Upper lobe of left lung (tissue), 6 donors: ENCODE results near the gene BICRAL. TPM values are rescaled to one million over a fixed set of nuclear protein-coding genes. Genes with fewer than 3 reads are reported as not detected.
A peak's percentile ranks its signal among the peaks of the same experiment; 100 is the strongest.

Experiments used
- ATAC-seq, 2 donors: fragments of 200-7000 bp; cut with Tn5 transposase; one replicate each; pipeline ENCODE4 v1.9.1; 2022; ENCODE audit warnings: mild to moderate bottlenecking in 2 of 2, moderate library complexity in 2 of 2; ENCODE audit not compliant: low FRiP score in 2 of 2
- DNase-seq, 2 donors: peaks; one replicate each; pipeline ENCODE4 v3.0.0-alpha.2; 2019 to 2020
- H3K27ac ChIP-seq, 4 donors: fragments of 200-600 bp; sonication (generic); one replicate each; pipeline ENCODE4 v1.5.1; 2016 to 2019
- H3K27me3 ChIP-seq, 4 donors: fragments of 200-600 bp; sonication (generic); one replicate each; pipeline ENCODE4 v1.5.1; 2017 to 2019
- H3K36me3 ChIP-seq, 4 donors: fragments of 200-600 bp; sonication (generic); one replicate each; pipeline ENCODE4 v1.5.1; 2016 to 2019
- H3K4me1 ChIP-seq, 4 donors: fragments of 200-600 bp; sonication (generic); one replicate each; pipeline ENCODE4 v1.5.1; 2018 to 2019
- H3K4me3 ChIP-seq, 4 donors: fragments of 200-600 bp; sonication (generic); one replicate each; pipeline ENCODE4 v1.5.1; 2017 to 2019; ENCODE audit warnings: mild to moderate bottlenecking in 2 of 4, moderate library complexity in 1 of 4
- H3K9me3 ChIP-seq, 4 donors: fragments of 200-600 bp; sonication (generic); one replicate each; pipeline ENCODE4 v1.5.1; 2018 to 2019
- EP300 ChIP-seq, 4 donors: sonication (generic); formaldehyde crosslinking; IDR thresholded peaks; one replicate each; pipeline ENCODE4 v1.5.1; 2017; ENCODE audit warnings: antibody characterized with exemption in 4 of 4, control low read depth in 2 of 4
- POLR2A ChIP-seq, 4 donors: fragments of 450-650 bp; IDR thresholded peaks; one replicate each; pipeline ENCODE4 v1.5.1; 2016 to 2017; ENCODE audit warnings: antibody characterized with exemption in 4 of 4, mild to moderate bottlenecking in 2 of 4
- POLR2AphosphoS5 ChIP-seq, 2 donors: sonication (generic); formaldehyde crosslinking; IDR thresholded peaks; one replicate each; pipeline ENCODE4 v1.5.1; 2017; ENCODE audit warnings: antibody characterized with exemption in 2 of 2
- WGBS, 2 donors: methylation state at CpG; one replicate each; pipeline ENCODE4 v1.1.5; 2017 to 2018; 5-methylcytosine and 5-hydroxymethylcytosine counted together
- total RNA-seq, 6 donors: library from RNA; depleted of rRNA in 4 of 6; stranded (reverse); fragments of >200 nt in 4 of 6; gene quantifications; one replicate each; pipeline versions ENCODE4 v1.1.0 to v1.2.1, GENCODE V29; 2016 to 2021
- TF ChIP-seq, protein P1 (sequence below), 6 experiments: fragments of 450-650 bp in 4 of 6; fragments of 200-600 bp in 2 of 6; sonication (generic) in 2 of 6; IDR thresholded peaks; one replicate each; pipeline ENCODE4 v1.5.1; 2016 to 2019; ENCODE audit warnings: antibody characterized with exemption in 6 of 6
- donor health status: DM: no; HTN: no; CAD: no; lungs with moderate emphysema.
- donor health status: DM: no; HTN: yes; CAD: no; lungs with severe emphysema.

Gene BICRAL
- total RNA-seq, 6 donors from 2014 or later: 11.1 to 23.8 (median 14.9) TPM

DNA sequence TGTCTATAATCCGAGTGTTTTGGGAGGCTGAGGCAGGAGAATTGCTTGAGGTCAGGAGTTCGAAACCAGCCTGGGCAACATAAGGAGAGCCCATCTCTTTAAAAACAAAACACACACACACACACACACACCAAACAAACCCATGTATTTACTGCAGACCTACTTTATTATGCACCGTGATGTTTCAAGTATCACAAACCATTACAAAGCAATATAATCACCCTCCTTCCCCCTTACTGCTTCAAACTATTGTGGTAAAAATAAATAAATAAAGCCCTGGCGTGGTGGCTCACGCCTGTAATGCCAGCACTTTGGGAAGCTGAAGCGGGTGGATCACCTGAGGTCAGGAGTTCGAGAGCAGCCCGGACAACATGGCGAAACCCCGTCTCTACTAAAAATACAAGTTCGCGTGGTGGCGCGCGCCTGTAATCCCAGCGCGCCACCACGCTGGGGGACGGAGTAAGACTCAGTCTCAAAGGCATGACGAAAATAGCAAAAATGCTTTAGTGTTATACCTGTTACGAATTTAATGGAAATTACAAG, 37.4 kb upstream of the BICRAL start:
- TF ChIP-seq, protein P1, sequence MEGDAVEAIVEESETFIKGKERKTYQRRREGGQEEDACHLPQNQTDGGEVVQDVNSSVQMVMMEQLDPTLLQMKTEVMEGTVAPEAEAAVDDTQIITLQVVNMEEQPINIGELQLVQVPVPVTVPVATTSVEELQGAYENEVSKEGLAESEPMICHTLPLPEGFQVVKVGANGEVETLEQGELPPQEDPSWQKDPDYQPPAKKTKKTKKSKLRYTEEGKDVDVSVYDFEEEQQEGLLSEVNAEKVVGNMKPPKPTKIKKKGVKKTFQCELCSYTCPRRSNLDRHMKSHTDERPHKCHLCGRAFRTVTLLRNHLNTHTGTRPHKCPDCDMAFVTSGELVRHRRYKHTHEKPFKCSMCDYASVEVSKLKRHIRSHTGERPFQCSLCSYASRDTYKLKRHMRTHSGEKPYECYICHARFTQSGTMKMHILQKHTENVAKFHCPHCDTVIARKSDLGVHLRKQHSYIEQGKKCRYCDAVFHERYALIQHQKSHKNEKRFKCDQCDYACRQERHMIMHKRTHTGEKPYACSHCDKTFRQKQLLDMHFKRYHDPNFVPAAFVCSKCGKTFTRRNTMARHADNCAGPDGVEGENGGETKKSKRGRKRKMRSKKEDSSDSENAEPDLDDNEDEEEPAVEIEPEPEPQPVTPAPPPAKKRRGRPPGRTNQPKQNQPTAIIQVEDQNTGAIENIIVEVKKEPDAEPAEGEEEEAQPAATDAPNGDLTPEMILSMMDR (IDR thresholded peaks at IDR 0.05): no peak
- TF ChIP-seq POLR2AphosphoS5 (IDR thresholded peaks at IDR 0.05) (no peak), EP300 (IDR thresholded peaks at IDR 0.05) (no peak), POLR2A (IDR thresholded peaks at IDR 0.05) (no peak)
- H3K27ac ChIP-seq: peak overlapping the region in 2 of 4 donors; percentile 89 to 96
- H3K4me3 ChIP-seq: peak overlapping the region; percentile 59 to 99 (median 64)
- DNase-seq: peak in 1 of 2 donors; percentile 34
- H3K36me3 ChIP-seq: no peaks in the 10 kb centered on the region
- no peak for ATAC-seq
- H3K27me3 ChIP-seq: no peaks in the 10 kb centered on the region
- H3K4me1 ChIP-seq: peaks cover 20 to 40% (median 28%) of the 10 kb centered on the region in 4 donors
- WGBS, 2 donors: 55 to 66% methylated on average over 19 to 21 of the region's 21 CpGs
- no peaks in the 10 kb centered on the region for H3K9me3 ChIP-seq

DNA sequence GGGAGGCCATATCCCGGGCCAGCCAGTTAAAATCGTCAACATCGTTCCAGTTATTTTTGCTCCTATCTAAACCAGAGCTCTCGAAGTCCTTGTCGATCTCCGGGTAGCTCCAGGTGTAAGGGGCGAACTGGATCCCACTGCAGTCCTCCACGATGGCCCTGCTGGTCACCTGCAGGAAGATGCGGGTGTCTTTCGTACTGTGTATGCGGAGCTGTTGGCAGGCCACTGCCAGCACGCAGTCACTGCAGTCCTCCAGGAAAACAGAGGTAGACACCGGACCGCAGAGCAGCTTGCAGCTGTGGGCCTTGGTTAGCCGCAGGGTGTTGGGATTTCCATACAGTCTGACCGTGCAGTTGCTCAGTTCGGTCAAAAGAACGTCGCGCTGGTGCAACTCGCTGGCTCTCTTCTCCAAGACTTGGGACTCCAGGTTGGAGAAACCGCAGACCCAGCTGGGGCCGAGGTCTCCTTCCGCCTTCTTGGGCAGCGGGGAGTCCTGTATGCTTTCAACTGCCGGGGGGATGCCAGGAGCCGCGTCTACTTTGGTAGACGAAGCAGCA, 36.7 kb upstream of the BICRAL start:
- TF ChIP-seq EP300 (IDR thresholded peaks at IDR 0.05) (no peak), POLR2AphosphoS5 (IDR thresholded peaks at IDR 0.05) (no peak), POLR2A (IDR thresholded peaks at IDR 0.05) (no peak)
- TF ChIP-seq, protein P1 (IDR thresholded peaks at IDR 0.05): no peak
- ATAC-seq: no peak
- peaks cover 20 to 40% (median 28%) of the 10 kb centered on the region in 4 donors for H3K4me1 ChIP-seq

DNA sequence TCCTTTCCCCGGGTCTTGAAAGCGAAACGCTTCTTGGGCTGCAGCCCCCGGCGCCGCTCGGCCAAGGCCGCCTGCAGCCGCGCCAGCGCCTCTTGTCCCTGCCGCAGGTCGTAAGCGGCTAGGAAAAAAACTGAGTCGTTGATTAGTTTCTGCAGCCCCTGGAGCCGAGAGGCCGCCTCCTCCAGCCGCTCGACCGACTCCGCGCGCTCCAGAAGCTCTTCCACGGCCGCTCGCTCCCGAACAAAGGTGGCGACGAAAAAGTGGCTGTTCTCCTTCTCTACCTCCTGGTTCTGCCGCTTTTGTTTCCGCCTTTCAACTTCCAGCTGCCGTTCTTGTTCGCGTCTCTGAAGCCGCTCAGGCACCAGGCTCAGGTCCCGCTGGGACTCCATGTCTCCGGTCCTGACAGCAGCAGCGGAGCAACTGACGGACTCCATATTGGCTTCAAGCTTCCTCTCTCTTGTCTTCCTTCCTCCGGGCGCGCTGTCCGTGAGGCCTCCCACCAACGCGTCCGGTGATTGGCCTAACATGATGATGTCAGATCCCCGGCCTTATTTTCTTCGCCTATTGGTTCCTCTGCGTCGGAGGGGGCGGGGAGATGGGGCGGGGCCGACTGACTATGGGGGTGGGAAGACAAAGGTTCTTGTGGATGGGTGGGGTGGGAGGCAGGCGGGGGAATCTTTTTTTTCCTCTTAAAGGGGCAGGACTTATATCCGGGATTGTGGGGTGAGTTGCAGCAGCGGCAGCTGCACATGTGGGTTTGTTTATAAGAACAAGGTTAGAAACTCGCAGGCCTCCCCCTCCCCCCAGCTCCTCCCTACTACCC, 36.0 kb upstream of the BICRAL start, which contains the start of gene TBCC:
TSS of gene TBCC (minus strand) at position 464 of the 823 bp plus-strand sequence. CDS start at position 434, 30 bp downstream.
- WGBS, 2 donors: 0 to 1% methylated on average over 30 to 52 of the region's 57 CpGs
- Histone ChIP-seq H3K9me3 (no peaks in the 10 kb centered on the region), H3K27ac (peak within 1 kb of the TSS; percentile 88 to 96 (median 92)), H3K27me3 (no peaks in the 10 kb centered on the region), H3K4me1 (peaks cover 20 to 40% (median 28%) of the 10 kb centered on the region in 4 donors), H3K4me3 (peak within 1 kb of the TSS; percentile 62 to 99 (median 76)), H3K36me3 (no peaks in the 10 kb centered on the region)
- TF ChIP-seq POLR2AphosphoS5 (IDR thresholded peaks at IDR 0.05) (peak; percentile 97 to 99), EP300 (IDR thresholded peaks at IDR 0.05) (peak in 1 of 4 donors; percentile 71), POLR2A (IDR thresholded peaks at IDR 0.05) (peak in 3 of 4 donors; percentile 96 to 98 (median 96))
- TF ChIP-seq, protein P1 (IDR thresholded peaks at IDR 0.05): no peak
- ATAC-seq (peak; percentile 94 to 97), DNase-seq (peak; percentile 92 to 97)

More for the DNA sequence above, 36.7 kb upstream of the BICRAL start:
- peak overlapping the region; percentile 59 to 99 (median 64) for H3K4me3 ChIP-seq
- no peaks in the 10 kb centered on the region for H3K9me3 ChIP-seq
- peak overlapping the region; percentile 88 to 96 (median 92) for H3K27ac ChIP-seq
- peak in 1 of 2 donors; percentile 34 for DNase-seq
- 3 to 15% methylated on average over 8 to 22 of the region's 29 CpGs for WGBS, 2 donors
- H3K36me3 ChIP-seq: no peaks in the 10 kb centered on the region
- H3K27me3 ChIP-seq: no peaks in the 10 kb centered on the region

DNA sequence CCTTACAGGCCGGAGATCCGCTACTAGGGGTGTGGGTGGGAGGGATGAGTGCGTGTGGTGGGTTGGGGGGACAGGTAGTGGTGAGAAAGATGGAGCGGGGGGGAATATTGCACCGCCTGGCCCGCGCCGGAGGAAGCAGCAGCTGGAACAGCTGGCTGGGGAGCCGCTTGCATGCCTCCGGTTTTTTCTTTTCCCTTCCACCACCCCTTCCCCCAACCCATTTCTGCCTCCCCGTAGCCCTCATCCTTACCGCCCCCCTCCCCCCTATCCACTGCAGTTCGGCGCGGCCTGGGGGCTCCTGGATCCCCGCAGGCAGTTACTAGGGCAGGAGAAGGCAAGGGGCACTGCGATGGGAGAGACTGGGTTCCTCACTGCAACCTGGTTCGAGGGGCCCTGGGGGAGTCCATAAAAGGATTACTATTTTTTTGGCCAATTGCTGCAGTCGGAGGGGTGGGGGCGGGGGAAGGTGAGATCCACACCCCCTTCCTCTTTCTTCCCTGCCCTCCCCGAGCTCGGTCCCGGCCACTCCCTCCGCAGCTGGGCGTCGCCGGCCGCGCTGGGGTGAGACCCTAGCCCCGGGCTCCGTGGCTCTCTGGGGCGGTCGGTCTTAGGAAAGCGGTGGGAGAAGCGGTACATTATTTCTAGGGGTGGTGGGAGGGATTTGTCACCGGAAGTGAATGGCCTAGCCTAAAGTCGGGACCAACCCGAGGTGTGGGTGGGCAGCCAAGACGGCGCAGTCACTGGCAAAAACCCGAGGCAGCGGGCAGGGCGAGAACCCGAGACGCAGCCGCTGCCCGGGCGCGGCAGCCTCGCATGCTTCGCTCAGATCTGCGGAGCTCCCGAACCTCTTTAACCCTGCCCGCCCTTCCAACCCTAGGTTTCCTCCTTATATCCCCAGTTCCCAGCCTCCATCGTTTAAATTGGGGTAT, 35.1 kb upstream of the BICRAL start:
- DNase-seq: peak; percentile 86 to 95
- Histone ChIP-seq H3K9me3 (no peaks in the 10 kb centered on the region), H3K27me3 (no peaks in the 10 kb centered on the region), H3K4me1 (peaks cover 20 to 40% (median 28%) of the 10 kb centered on the region in 4 donors), H3K4me3 (peak overlapping the region; percentile 62 to 99 (median 76)), H3K27ac (peak overlapping the region; percentile 88 to 96 (median 92)), H3K36me3 (no peaks in the 10 kb centered on the region)
- peak; percentile 90 to 94 for ATAC-seq
- 0% methylated on average over 46 to 53 of the region's 55 CpGs for WGBS, 2 donors
- no peak for TF ChIP-seq EP300 (IDR thresholded peaks at IDR 0.05)
- TF ChIP-seq POLR2AphosphoS5 (IDR thresholded peaks at IDR 0.05): peak; percentile 85 to 96
- TF ChIP-seq, protein P1 (IDR thresholded peaks at IDR 0.05): no peak
- TF ChIP-seq POLR2A (IDR thresholded peaks at IDR 0.05): peak in 3 of 4 donors; percentile 61 to 92 (median 78)
